Activated CD4-positive, alpha-beta T cell treated with anti-CD3 and anti-CD28 coated beads, Interleukin-2, amount 50 U/mL, for 48 hours (primary cell): Measurements from ENCODE around the gene FAT3.

Experiments
- DNase-seq, 2 experiments: peaks; one replicate each; pipeline ENCODE4 v3.0.0-alpha.2; 2020

Gene FAT3

GRCh38 chr11:92224407-92225124 lies at the start of gene FAT3:
FAT3 (plus strand) TSS chr11:92224818; CDS start chr11:92352113, 127,295 bp downstream.
- no peak for DNase-seq

- DNase-seq, result no peak
Observed at GRCh38 chr11:92179017-92179670, 45.5 kb upstream of the FAT3 start.

GRCh38 chr11:92180226-92180625 lies 44.4 kb upstream of the FAT3 start:
- no peak for DNase-seq

GRCh38 chr11:92180664-92181251 lies 43.9 kb upstream of the FAT3 start:
- no peak for DNase-seq

GRCh38 chr11:92190535-92191206 lies 33.9 kb upstream of the FAT3 start:
- no peak for DNase-seq

DNA sequence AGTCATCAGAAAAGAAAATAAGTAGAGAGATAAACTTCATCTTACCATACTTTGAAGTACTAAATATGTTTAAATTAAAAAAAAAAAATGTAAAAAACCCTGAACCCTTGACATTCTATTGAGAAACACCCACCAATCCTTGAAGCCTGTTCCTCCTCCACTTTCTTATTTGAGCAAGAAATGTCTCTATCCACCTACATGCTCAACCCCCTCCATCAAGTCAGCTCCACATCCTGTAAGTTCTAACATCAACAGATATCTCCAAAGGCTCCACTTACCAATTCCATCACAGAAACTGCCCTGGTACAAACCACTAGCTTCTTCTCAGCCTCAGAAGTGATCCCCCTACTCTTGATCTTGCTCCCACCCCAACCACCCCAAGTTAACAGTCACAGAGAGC lies 32.5 kb upstream of the FAT3 start:
- no peak for DNase-seq

GRCh38 chr11:92198268-92198667 lies 26.4 kb upstream of the FAT3 start:
- no peak for DNase-seq

GRCh38 chr11:92199991-92200390 lies 24.6 kb upstream of the FAT3 start:
- no peak for DNase-seq

GRCh38 chr11:92204731-92205130 lies 19.9 kb upstream of the FAT3 start:
- DNase-seq, result no peak

DNA sequence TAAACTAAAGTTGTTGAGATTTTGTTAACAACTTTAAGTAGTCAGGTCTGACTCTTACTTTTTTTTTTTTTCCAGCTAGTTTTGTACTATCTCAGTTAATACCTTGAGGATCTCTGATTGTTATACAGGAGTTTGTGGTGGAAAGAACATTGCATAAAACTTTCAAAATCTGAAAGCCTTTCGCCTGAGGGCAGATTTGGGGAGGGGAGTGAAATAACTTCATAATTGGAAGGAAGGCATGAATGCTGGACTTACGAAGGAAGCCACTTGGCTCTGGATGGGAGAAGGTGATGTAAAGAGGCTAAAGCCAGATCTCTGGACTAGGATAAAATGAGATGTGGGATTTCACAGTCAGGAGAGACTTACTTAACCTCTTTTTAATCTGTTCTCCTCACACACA lies 18.2 kb upstream of the FAT3 start:
- no peak for DNase-seq

DNA sequence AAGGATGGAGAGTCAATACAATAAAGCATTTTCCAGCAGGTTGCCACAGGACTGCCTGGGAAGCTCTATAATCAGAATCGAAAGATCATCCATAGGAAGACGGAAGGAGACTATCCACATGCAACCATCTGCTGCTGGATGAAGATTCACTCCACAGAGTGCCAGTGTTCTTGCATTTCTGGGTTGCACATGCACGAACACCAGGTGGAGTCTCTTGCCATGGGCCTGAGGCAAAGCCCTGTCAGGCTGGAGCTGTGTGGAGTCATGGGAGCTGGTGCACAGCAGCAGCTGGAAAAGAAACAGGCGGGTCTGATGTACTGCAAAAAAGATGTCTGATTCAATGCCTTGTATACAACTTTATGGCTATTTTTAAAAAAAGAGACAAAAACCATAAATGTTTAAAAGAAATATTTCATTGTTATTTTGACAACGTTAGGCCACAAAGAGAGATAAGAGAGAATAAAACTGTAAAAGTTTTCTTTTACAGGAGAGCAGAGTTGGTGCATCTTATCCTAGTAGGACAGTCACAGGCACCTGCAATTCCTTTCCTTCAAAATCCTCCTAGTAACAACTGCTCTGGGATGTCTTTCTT lies 12.9 kb upstream of the FAT3 start:
- DNase-seq, result no peak

- DNase-seq, result no peak
Observed at GRCh38 chr11:92212530-92212929, 12.1 kb upstream of the FAT3 start.

GRCh38 chr11:92216789-92217188 lies 7.8 kb upstream of the FAT3 start:
- no peak for DNase-seq

- DNase-seq, result no peak
Observed at GRCh38 chr11:92219476-92219875, 5.1 kb upstream of the FAT3 start.

DNA sequence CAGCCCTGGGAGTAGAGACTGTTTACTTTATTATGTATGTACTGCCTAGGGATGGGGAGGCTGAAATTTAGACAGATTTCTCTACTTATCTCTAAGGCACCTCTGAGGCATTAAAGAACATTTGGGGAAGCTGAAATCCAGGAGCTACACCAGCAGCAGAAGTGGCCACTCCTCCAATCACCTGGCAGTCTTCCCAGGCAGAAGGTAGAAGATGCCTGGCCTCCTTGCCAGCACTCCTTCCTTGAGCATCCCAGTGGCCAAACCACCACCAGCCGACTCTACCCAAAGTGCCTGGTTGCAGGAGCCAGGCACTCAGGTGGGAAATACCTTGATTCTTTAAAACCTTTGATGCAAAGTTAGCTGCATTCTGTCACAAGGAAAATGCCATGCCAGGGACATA lies 1.9 kb upstream of the FAT3 start:
- no peak for DNase-seq

DNA sequence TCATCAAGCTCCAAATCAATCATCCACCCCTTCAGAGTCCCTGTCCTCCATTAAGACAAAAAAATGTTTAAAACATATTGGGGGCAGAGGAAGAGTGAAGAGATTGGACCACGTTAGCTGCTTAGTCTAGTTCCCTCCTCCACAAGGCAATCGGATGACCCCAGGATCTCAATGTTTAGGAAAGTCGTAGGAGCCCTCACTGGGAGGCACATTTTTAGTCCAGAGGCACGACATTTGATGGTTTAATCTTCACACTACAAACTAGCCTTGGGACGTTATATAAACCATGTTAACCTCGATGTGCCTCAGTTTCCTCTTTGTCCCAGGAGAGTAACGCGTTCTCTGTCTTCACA lies 588 bp upstream of the FAT3 start:
- no peak for DNase-seq

- no peak for DNase-seq
Observed at GRCh38 chr11:92225125-92225567, 528 bp downstream of the FAT3 start.

GRCh38 chr11:92225568-92226330 lies 1.1 kb downstream of the FAT3 start:
- DNase-seq, result no peak

GRCh38 chr11:92226331-92227229 lies 2.0 kb downstream of the FAT3 start:
- no peak for DNase-seq

GRCh38 chr11:92227230-92227814 lies 2.7 kb downstream of the FAT3 start:
- DNase-seq, result no peak
